Caco-2 (cell line): Measurements from ENCODE around the gene MAP3K6. TPM values are rescaled to one million over a fixed set of nuclear protein-coding genes. Genes with fewer than 3 reads are reported as not detected.

Source experiments
- BruUV-seq: library from RNA; stranded (reverse); fragments of 400-500 nt; replicated peaks from 2 replicates; lab custom pipeline; 2021; lab: Mats Ljungman, UMichigan
- CTCF ChIA-PET: fragments of 300-600 bp; sonication (Branson Sonifier 250); formaldehyde crosslinking; loops from one replicate; lab custom pipeline; 2022; ENCODE audit warnings: antibody characterized with exemption; lab: Charles Lee
- POLR2A ChIA-PET: fragments of 300-600 bp; sonication (Branson Sonifier 250); formaldehyde crosslinking; loops from one replicate; lab custom pipeline; 2022; ENCODE audit warnings: antibody characterized with exemption; lab: Charles Lee
- DNase-seq, 2 experiments: peaks; one replicate each; pipeline versions ENCODE4 v3.0.0 to v3.0.0-alpha.2; 2020 to 2022
- H3K27me3 ChIP-seq: replicated peaks from 2 replicates; pipeline ENCODE4 v1.6.0; 2011; ENCODE audit warnings: low read length; ENCODE audit not compliant: control insufficient read depth, insufficient read depth
- H3K36me3 ChIP-seq: 2 replicates; pipeline ENCODE4 v1.5.1; 2011; ENCODE audit warnings: low read length; ENCODE audit not compliant: control insufficient read depth, insufficient read depth
- H3K4me1 ChIP-seq: fragments of 250-450 bp; sonication (Bioruptor Pico); 2 replicates; pipeline ENCODE4 v1.5.1; 2020; ENCODE audit warnings: mild to moderate bottlenecking
- H3K4me3 ChIP-seq: 2 replicates; pipeline ENCODE4 v1.5.1; 2011; ENCODE audit warnings: low read depth, mild to moderate bottlenecking, control low read depth, low read length
- H3K9me3 ChIP-seq: fragments of 250-450 bp; sonication (Bioruptor Pico); 2 replicates; pipeline ENCODE4 v1.5.1; 2020; ENCODE audit warnings: mild to moderate bottlenecking, moderate library complexity
- H3K27ac Mint-ChIP-seq: one replicate; pipeline ENCODE4 v1.8.0; 2022; ENCODE audit warnings: mixed read lengths; ENCODE audit not compliant: unreplicated experiment
- H3K27me3 Mint-ChIP-seq: one replicate; pipeline ENCODE4 v1.8.0; 2022; ENCODE audit warnings: mixed read lengths; ENCODE audit not compliant: insufficient read depth, unreplicated experiment
- H3K36me3 Mint-ChIP-seq: one replicate; pipeline ENCODE4 v1.8.0; 2022; ENCODE audit warnings: mild to moderate bottlenecking, mixed read lengths; ENCODE audit not compliant: insufficient read depth, unreplicated experiment
- H3K4me1 Mint-ChIP-seq: one replicate; pipeline ENCODE4 v1.8.0; 2022; ENCODE audit warnings: low read depth, mixed read lengths; ENCODE audit not compliant: unreplicated experiment
- H3K4me3 Mint-ChIP-seq: one replicate; pipeline ENCODE4 v1.8.0; 2022; ENCODE audit warnings: mild to moderate bottlenecking, moderate library complexity, mixed read lengths; ENCODE audit not compliant: unreplicated experiment
- H3K9me3 Mint-ChIP-seq: one replicate; pipeline ENCODE4 v1.8.0; 2022; ENCODE audit warnings: mixed read lengths; ENCODE audit not compliant: unreplicated experiment
- intact Hi-C: fragments of 100-400 bp; cut with micrococcal nuclease; formaldehyde crosslinking; loops from one replicate; pipeline ENCODE4 v1.10.0; 2022; ENCODE audit not compliant: unreplicated experiment
- total RNA-seq: library from RNA; stranded (reverse); gene quantifications from 2 replicates; pipeline ENCODE4 v1.2.3, GENCODE V29; 2022
- TF ChIP-seq, protein P1 (sequence below), 2 experiments: fragments of 200-600 bp in 1 of 2; IDR thresholded peaks; 1 replicate in 1 of 2; 2 replicates in 1 of 2; pipeline versions ENCODE4 v1.5.1 to v1.8.0; 2011 to 2022; ENCODE audit warnings: antibody characterized with exemption in 1 of 2, control low read depth in 1 of 2, inconsistent platforms in 1 of 2, low read depth in 1 of 2, low read length in 1 of 2, mild to moderate bottlenecking in 1 of 2, moderate library complexity in 1 of 2; ENCODE audit not compliant: insufficient read depth in 1 of 2, severe bottlenecking in 1 of 2, unreplicated experiment in 1 of 2

Gene MAP3K6
- total RNA-seq, 1 experiment from 2014 or later: 11.7 TPM

DNA sequence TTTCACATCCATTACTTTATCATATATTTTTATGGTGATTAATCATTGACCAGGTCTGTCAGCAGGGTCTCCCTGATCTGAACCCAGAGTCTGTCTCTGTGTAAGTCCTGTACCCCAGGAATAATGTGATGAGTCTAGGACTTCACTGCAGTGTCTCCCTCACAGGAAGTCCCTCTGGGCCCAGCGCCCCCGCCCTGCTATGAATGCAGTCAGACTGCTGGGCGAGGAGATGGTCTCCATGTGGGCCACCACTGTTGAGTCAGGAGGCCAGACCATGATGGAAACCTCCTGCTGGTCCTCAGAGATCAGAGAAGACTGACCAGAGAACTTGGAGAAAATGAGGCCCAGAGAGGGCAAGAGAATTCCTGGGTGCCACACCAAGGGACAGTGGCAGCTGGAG, 35.3 kb downstream of the MAP3K6 start:
- no peak overlapping the region for H3K27ac Mint-ChIP-seq
- H3K4me1 Mint-ChIP-seq: no peaks in the 10 kb centered on the region
- H3K4me3 ChIP-seq: no peak overlapping the region
- H3K27me3 ChIP-seq: no peaks in the 10 kb centered on the region
- peaks cover 1% of the 10 kb centered on the region for H3K36me3 ChIP-seq
- POLR2A ChIA-PET: no interaction called here
- H3K9me3 ChIP-seq: no peaks in the 10 kb centered on the region
- no peaks in the 10 kb centered on the region for H3K9me3 Mint-ChIP-seq
- CTCF ChIA-PET: interaction anchor here (1.0 kb wide), 1 partner anchor 65 kb away, joined by 4 read pairs; no protein-coding TSS in a partner anchor
- no peaks in the 10 kb centered on the region for H3K4me1 ChIP-seq
- no peak for DNase-seq
- BruUV-seq: no TSS peak
- H3K27me3 Mint-ChIP-seq: no peaks in the 10 kb centered on the region
- H3K4me3 Mint-ChIP-seq: no peak overlapping the region
- TF ChIP-seq, protein P1, sequence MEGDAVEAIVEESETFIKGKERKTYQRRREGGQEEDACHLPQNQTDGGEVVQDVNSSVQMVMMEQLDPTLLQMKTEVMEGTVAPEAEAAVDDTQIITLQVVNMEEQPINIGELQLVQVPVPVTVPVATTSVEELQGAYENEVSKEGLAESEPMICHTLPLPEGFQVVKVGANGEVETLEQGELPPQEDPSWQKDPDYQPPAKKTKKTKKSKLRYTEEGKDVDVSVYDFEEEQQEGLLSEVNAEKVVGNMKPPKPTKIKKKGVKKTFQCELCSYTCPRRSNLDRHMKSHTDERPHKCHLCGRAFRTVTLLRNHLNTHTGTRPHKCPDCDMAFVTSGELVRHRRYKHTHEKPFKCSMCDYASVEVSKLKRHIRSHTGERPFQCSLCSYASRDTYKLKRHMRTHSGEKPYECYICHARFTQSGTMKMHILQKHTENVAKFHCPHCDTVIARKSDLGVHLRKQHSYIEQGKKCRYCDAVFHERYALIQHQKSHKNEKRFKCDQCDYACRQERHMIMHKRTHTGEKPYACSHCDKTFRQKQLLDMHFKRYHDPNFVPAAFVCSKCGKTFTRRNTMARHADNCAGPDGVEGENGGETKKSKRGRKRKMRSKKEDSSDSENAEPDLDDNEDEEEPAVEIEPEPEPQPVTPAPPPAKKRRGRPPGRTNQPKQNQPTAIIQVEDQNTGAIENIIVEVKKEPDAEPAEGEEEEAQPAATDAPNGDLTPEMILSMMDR (IDR thresholded peaks at IDR 0.05; ENCODE audit: insufficient read depth in 1 of 2, low read depth in 1 of 2, low read length in 1 of 2, severe bottlenecking in 1 of 2, unreplicated experiment in 1 of 2): no peak
- peaks cover 54% of the 10 kb centered on the region for H3K36me3 Mint-ChIP-seq
- intact Hi-C loops: no loop called here

DNA sequence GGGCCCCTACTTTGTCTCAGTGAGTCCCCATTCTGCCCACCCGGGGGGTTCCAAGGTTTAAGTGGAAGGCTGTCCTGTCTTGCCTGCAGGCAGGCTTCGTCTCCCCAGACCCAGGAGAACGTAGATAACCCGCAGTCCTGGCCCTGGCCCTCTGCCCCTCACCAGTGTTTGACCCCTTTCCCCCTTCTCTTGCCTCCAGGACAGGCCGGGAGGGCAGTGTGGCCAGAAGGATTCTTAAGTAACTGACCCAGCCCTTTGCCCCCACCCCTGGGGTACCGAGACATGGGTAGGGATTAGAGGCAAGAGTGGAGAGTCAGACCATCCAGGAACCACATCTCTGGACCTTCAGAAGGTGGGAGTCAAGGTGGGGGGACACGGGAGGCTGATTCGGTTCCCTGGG, 36.0 kb downstream of the MAP3K6 start:
- H3K9me3 ChIP-seq: no peaks in the 10 kb centered on the region
- no peaks in the 10 kb centered on the region for H3K4me1 ChIP-seq
- H3K36me3 ChIP-seq: peaks cover 1% of the 10 kb centered on the region
- ChIA-PET POLR2A (no interaction called here), CTCF (no interaction called here)
- no peak overlapping the region for H3K4me3 Mint-ChIP-seq
- H3K36me3 Mint-ChIP-seq: peaks cover 48% of the 10 kb centered on the region
- no peaks in the 10 kb centered on the region for H3K27me3 ChIP-seq
- intact Hi-C loops: no loop called here
- no peaks in the 10 kb centered on the region for H3K4me1 Mint-ChIP-seq
- TF ChIP-seq, protein P1 (IDR thresholded peaks at IDR 0.05; ENCODE audit: insufficient read depth in 1 of 2, low read depth in 1 of 2, low read length in 1 of 2, severe bottlenecking in 1 of 2, unreplicated experiment in 1 of 2): no peak
- no peak overlapping the region for H3K27ac Mint-ChIP-seq
- H3K9me3 Mint-ChIP-seq: no peaks in the 10 kb centered on the region
- no peaks in the 10 kb centered on the region for H3K27me3 Mint-ChIP-seq
- BruUV-seq: no TSS peak
- H3K4me3 ChIP-seq: no peak overlapping the region
- no peak for DNase-seq

DNA sequence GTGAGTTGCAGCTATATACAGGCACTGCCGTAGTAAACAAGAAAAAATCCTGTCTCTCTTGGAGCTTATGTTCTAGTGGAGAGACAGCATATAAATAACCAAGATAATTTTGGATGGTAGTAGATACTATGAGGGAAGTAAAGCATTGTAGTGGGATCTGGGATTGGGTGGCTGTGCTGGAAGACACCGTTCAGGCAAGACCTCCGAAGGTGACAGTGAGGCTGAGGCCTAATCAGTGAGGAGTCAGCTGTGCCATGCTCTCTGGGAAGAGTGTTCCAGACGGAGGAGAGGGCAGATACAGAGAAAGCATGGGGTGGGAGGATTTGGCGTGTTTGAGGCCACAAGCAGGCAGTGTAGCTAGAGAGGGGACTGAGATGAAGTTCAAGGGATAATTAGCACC, 38.8 kb downstream of the MAP3K6 start:
- no peak overlapping the region for H3K27ac Mint-ChIP-seq
- no TSS peak for BruUV-seq
- H3K4me3 Mint-ChIP-seq: no peak overlapping the region
- no peaks in the 10 kb centered on the region for H3K9me3 Mint-ChIP-seq
- H3K4me1 ChIP-seq: no peaks in the 10 kb centered on the region
- no peaks in the 10 kb centered on the region for H3K4me1 Mint-ChIP-seq
- H3K4me3 ChIP-seq: no peak overlapping the region
- H3K27me3 Mint-ChIP-seq: no peaks in the 10 kb centered on the region
- no peak for DNase-seq
- no peaks in the 10 kb centered on the region; the same call in 1 of the 2 replicates for H3K36me3 ChIP-seq
- ChIA-PET POLR2A (no interaction called here), CTCF (no interaction called here)
- no peaks in the 10 kb centered on the region for H3K9me3 ChIP-seq
- H3K27me3 ChIP-seq: no peaks in the 10 kb centered on the region
- intact Hi-C loops: no loop called here
- TF ChIP-seq, protein P1 (IDR thresholded peaks at IDR 0.05; ENCODE audit: insufficient read depth in 1 of 2, low read depth in 1 of 2, low read length in 1 of 2, severe bottlenecking in 1 of 2, unreplicated experiment in 1 of 2): no peak
- peaks cover 26% of the 10 kb centered on the region for H3K36me3 Mint-ChIP-seq
